ENCODE measurements around the gene PACRG. TPM values are rescaled to one million over a fixed set of nuclear protein-coding genes. Genes with fewer than 3 reads are reported as not detected.

The PACRG gene
- polyA plus RNA-seq, 1 donor from 2014 or later: 16.6 TPM

DNA sequence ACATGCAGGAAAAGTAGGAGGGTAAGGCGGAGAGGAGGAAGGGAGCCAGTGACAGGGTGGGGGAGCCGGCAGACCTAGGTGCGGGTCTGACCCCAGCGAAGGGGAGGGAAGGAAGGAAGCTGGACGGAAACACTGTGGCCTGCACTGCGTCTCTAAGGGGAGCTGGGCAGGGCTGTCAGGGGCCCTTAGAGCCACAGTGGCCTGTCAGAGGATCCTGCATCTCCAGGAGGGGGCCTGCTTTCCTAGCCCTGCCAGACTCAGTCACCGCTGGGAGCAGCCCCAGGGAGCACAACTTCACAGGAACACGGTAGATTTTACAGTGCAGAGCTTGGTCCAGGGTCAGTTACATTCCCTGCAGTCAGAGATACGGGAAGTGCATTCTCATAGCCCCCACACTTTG, 118.2 kb downstream of the PACRG start:
- Histone ChIP-seq H3K9me2 (ENCODE audit: insufficient read depth, low read length) (no peaks in the 10 kb centered on the region), H3K27me3 (ENCODE audit: insufficient read depth, low read depth, low read length) (no peaks in the 10 kb centered on the region), H3F3A (ENCODE audit: insufficient read depth, low read length, poor library complexity, severe bottlenecking) (no peaks in the 10 kb centered on the region), H3K9ac (ENCODE audit: low read length) (no peak overlapping the region), H4K20me1 (ENCODE audit: insufficient read depth) (no peaks in the 10 kb centered on the region), H3K9me3 (ENCODE audit: low read length) (no peaks in the 10 kb centered on the region), H3K4me2 (ENCODE audit: low read length) (no peak overlapping the region), H3K36me3 (ENCODE audit: insufficient read depth, low read length) (no peaks in the 10 kb centered on the region), H2AFZ (ENCODE audit: low read depth, low read length) (no peak overlapping the region), H3K27ac (ENCODE audit: low read length) (no peak overlapping the region), H3K4me3 (ENCODE audit: low read length) (no peak overlapping the region), H3K79me2 (replicated peaks; ENCODE audit: insufficient read depth, low read length) (no peaks in the 10 kb centered on the region)
- TF ChIP-seq, protein P1, sequence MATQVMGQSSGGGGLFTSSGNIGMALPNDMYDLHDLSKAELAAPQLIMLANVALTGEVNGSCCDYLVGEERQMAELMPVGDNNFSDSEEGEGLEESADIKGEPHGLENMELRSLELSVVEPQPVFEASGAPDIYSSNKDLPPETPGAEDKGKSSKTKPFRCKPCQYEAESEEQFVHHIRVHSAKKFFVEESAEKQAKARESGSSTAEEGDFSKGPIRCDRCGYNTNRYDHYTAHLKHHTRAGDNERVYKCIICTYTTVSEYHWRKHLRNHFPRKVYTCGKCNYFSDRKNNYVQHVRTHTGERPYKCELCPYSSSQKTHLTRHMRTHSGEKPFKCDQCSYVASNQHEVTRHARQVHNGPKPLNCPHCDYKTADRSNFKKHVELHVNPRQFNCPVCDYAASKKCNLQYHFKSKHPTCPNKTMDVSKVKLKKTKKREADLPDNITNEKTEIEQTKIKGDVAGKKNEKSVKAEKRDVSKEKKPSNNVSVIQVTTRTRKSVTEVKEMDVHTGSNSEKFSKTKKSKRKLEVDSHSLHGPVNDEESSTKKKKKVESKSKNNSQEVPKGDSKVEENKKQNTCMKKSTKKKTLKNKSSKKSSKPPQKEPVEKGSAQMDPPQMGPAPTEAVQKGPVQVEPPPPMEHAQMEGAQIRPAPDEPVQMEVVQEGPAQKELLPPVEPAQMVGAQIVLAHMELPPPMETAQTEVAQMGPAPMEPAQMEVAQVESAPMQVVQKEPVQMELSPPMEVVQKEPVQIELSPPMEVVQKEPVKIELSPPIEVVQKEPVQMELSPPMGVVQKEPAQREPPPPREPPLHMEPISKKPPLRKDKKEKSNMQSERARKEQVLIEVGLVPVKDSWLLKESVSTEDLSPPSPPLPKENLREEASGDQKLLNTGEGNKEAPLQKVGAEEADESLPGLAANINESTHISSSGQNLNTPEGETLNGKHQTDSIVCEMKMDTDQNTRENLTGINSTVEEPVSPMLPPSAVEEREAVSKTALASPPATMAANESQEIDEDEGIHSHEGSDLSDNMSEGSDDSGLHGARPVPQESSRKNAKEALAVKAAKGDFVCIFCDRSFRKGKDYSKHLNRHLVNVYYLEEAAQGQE (IDR thresholded peaks at IDR 0.05; ENCODE audit: borderline replicate concordance): no peak
- no peak for TF ChIP-seq POLR2AphosphoS5 (IDR thresholded peaks at IDR 0.05)
- TF ChIP-seq, protein P2, sequence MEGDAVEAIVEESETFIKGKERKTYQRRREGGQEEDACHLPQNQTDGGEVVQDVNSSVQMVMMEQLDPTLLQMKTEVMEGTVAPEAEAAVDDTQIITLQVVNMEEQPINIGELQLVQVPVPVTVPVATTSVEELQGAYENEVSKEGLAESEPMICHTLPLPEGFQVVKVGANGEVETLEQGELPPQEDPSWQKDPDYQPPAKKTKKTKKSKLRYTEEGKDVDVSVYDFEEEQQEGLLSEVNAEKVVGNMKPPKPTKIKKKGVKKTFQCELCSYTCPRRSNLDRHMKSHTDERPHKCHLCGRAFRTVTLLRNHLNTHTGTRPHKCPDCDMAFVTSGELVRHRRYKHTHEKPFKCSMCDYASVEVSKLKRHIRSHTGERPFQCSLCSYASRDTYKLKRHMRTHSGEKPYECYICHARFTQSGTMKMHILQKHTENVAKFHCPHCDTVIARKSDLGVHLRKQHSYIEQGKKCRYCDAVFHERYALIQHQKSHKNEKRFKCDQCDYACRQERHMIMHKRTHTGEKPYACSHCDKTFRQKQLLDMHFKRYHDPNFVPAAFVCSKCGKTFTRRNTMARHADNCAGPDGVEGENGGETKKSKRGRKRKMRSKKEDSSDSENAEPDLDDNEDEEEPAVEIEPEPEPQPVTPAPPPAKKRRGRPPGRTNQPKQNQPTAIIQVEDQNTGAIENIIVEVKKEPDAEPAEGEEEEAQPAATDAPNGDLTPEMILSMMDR (IDR thresholded peaks at IDR 0.05; ENCODE audit: poor library complexity, severe bottlenecking): no peak
- TF ChIP-seq EP300 (conservative IDR thresholded peaks at IDR 0.05; ENCODE audit: poor library complexity, severe bottlenecking): no peak
- no peak for TF ChIP-seq EZH2 (IDR thresholded peaks at IDR 0.05; ENCODE audit: borderline replicate concordance, insufficient read depth, low read length, poor library complexity, severe bottlenecking)
- TF ChIP-seq RAD21 (conservative IDR thresholded peaks at IDR 0.05): no peak
- no peak for TF ChIP-seq SMC3 (conservative IDR thresholded peaks at IDR 0.05; ENCODE audit: poor library complexity)
- no peak for TF ChIP-seq MXI1 (conservative IDR thresholded peaks at IDR 0.05; ENCODE audit: poor library complexity, severe bottlenecking)
- TF ChIP-seq TAF1 (IDR thresholded peaks at IDR 0.05; ENCODE audit: low read depth): no peak

DNA sequence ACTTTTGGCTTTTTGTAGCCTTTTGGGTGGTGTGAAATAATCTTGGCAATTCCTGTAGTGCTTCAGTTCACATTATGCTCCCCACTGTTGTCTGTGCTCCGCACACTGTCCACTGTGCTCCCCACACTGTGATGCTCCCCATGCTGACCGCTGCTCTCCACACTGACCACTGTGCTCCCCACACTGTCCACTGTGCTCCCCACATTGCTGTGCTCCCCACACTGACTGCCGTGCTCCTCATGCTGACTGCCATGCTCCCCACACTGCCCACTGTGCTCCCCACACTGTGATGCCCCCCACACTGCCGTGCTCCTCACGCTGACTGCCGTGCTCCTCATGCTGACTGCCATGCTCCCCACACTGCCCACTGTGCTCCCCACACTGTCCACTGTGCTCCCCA, 118.9 kb downstream of the PACRG start:
- H2AFZ ChIP-seq (ENCODE audit: low read depth, low read length): no peak overlapping the region
- H3K9ac ChIP-seq (ENCODE audit: low read length): no peak overlapping the region
- no peaks in the 10 kb centered on the region for H3K27me3 ChIP-seq (ENCODE audit: insufficient read depth, low read depth, low read length)
- H3K27ac ChIP-seq (ENCODE audit: low read length): no peak overlapping the region
- H4K20me1 ChIP-seq (ENCODE audit: insufficient read depth): no peaks in the 10 kb centered on the region
- H3K9me3 ChIP-seq (ENCODE audit: low read length): no peaks in the 10 kb centered on the region
- no peaks in the 10 kb centered on the region for H3K9me2 ChIP-seq (ENCODE audit: insufficient read depth, low read length)
- H3K4me3 ChIP-seq (ENCODE audit: low read length): no peak overlapping the region
- no peaks in the 10 kb centered on the region for H3K36me3 ChIP-seq (ENCODE audit: insufficient read depth, low read length)
- H3K4me2 ChIP-seq (ENCODE audit: low read length): no peak overlapping the region
- no peaks in the 10 kb centered on the region for H3K79me2 ChIP-seq (replicated peaks; ENCODE audit: insufficient read depth, low read length)
- TF ChIP-seq MXI1 (conservative IDR thresholded peaks at IDR 0.05; ENCODE audit: poor library complexity, severe bottlenecking) (no peak), SMC3 (conservative IDR thresholded peaks at IDR 0.05; ENCODE audit: poor library complexity) (no peak), RAD21 (conservative IDR thresholded peaks at IDR 0.05) (no peak), EZH2 (IDR thresholded peaks at IDR 0.05; ENCODE audit: borderline replicate concordance, insufficient read depth, low read length, poor library complexity, severe bottlenecking) (no peak), POLR2AphosphoS5 (IDR thresholded peaks at IDR 0.05) (no peak), EP300 (conservative IDR thresholded peaks at IDR 0.05; ENCODE audit: poor library complexity, severe bottlenecking) (no peak), TAF1 (IDR thresholded peaks at IDR 0.05; ENCODE audit: low read depth) (no peak)
- TF ChIP-seq, protein P2 (IDR thresholded peaks at IDR 0.05; ENCODE audit: poor library complexity, severe bottlenecking): no peak
- TF ChIP-seq, protein P1 (IDR thresholded peaks at IDR 0.05; ENCODE audit: borderline replicate concordance): no peak
- no peaks in the 10 kb centered on the region for H3F3A ChIP-seq (ENCODE audit: insufficient read depth, low read length, poor library complexity, severe bottlenecking)

Data from neural cell (in vitro differentiated cells).